Liver (tissue), 9 donors: ENCODE data around the gene FADS3. TPM values are rescaled to one million over a fixed set of nuclear protein-coding genes. Genes with fewer than 3 reads are reported as not detected.

Experiments used
- DNase-seq: peaks from one replicate; pipeline ENCODE4 v3.0.0-alpha.2; 2017; ENCODE audit warnings: low spot score
- H3K27ac ChIP-seq, 2 donors: one replicate each; pipeline ENCODE4 v1.7.0; 2013; ENCODE audit warnings: inconsistent platforms in 2 of 2, low read length in 2 of 2, control low read depth in 1 of 2, low read depth in 1 of 2, mild to moderate bottlenecking in 1 of 2
- H3K27me3 ChIP-seq, 4 donors: one replicate each; pipeline versions ENCODE4 v1.6.1 to v1.7.0; 2013; ENCODE audit warnings: low read length in 3 of 4, inconsistent platforms in 1 of 4, mild to moderate bottlenecking in 1 of 4, moderate library complexity in 1 of 4; ENCODE audit not compliant: control insufficient read depth in 4 of 4, insufficient read depth in 4 of 4
- H3K36me3 ChIP-seq, 4 donors: one replicate each; pipeline versions ENCODE4 v1.6.1 to v1.7.0; 2013; ENCODE audit warnings: low read length in 3 of 4, mild to moderate bottlenecking in 3 of 4, low read depth in 1 of 4, moderate library complexity in 1 of 4; ENCODE audit not compliant: control insufficient read depth in 4 of 4, insufficient read depth in 3 of 4
- H3K4me1 ChIP-seq, 4 donors: one replicate each; pipeline versions ENCODE4 v1.6.1 to v1.7.0; 2013; ENCODE audit warnings: low read length in 3 of 4, mild to moderate bottlenecking in 3 of 4, moderate library complexity in 1 of 4; ENCODE audit not compliant: control insufficient read depth in 4 of 4, insufficient read depth in 4 of 4
- H3K4me3 ChIP-seq, 3 donors: one replicate each; pipeline versions ENCODE4 v1.6.1 to v1.7.0; 2013; ENCODE audit warnings: low read length in 3 of 3, control low read depth in 1 of 3, low read depth in 1 of 3, mild to moderate bottlenecking in 1 of 3
- H3K9ac ChIP-seq, 2 donors: one replicate each; pipeline ENCODE4 v1.7.0; 2013; ENCODE audit warnings: low read length in 2 of 2, mild to moderate bottlenecking in 2 of 2, moderate library complexity in 2 of 2, control low read depth in 1 of 2, low read depth in 1 of 2
- H3K9me3 ChIP-seq, 4 donors: one replicate each; pipeline versions ENCODE4 v1.6.1 to v1.7.0; 2013; ENCODE audit warnings: low read length in 3 of 4; ENCODE audit not compliant: control insufficient read depth in 4 of 4
- ATF3 ChIP-seq: IDR thresholded peaks from 2 replicates; pipeline ENCODE4 v1.6.1; 2016; ENCODE audit warnings: antibody characterized with exemption
- CTCF ChIP-seq: fragments of 150-350 bp; IDR thresholded peaks from 2 replicates; pipeline ENCODE4 v1.5.1; 2017; ENCODE audit warnings: improper control_type of control experiment, low read depth, low read length; ENCODE audit not compliant: missing input control
- EGR1 ChIP-seq, 2 donors: IDR thresholded peaks; 2 replicates each; pipeline ENCODE4 v1.6.1; 2016 to 2018; ENCODE audit warnings: antibody characterized with exemption in 2 of 2, low read depth in 2 of 2
- FOXA1 ChIP-seq: IDR thresholded peaks from 2 replicates; pipeline ENCODE4 v1.6.1; 2016; ENCODE audit warnings: antibody characterized with exemption
- FOXA2 ChIP-seq: IDR thresholded peaks from 2 replicates; pipeline ENCODE4 v1.6.1; 2016; ENCODE audit warnings: antibody characterized with exemption
- GABPA ChIP-seq, 2 donors: IDR thresholded peaks in 1 of 2; conservative IDR thresholded peaks in 1 of 2; 2 replicates each; pipeline ENCODE4 v1.6.1; 2016; ENCODE audit warnings: antibody characterized with exemption in 2 of 2, mild to moderate bottlenecking in 1 of 2, moderate library complexity in 1 of 2
- HNF4A ChIP-seq, 2 donors: conservative IDR thresholded peaks; 2 replicates each; pipeline ENCODE4 v1.6.1; 2016; ENCODE audit warnings: antibody characterized with exemption in 2 of 2, mild to moderate bottlenecking in 2 of 2
- HNF4G ChIP-seq: IDR thresholded peaks from 2 replicates; pipeline ENCODE4 v1.6.1; 2016; ENCODE audit warnings: antibody characterized with exemption
- JUND ChIP-seq, 2 donors: IDR thresholded peaks; 2 replicates each; pipeline ENCODE4 v1.6.1; 2016; ENCODE audit warnings: antibody characterized with exemption in 2 of 2
- MAX ChIP-seq: IDR thresholded peaks from 2 replicates; pipeline ENCODE4 v1.6.1; 2016; ENCODE audit warnings: antibody characterized with exemption
- NR2F2 ChIP-seq: IDR thresholded peaks from 2 replicates; pipeline ENCODE4 v1.6.1; 2016; ENCODE audit warnings: antibody characterized with exemption
- RAD21 ChIP-seq, 2 donors: IDR thresholded peaks; 2 replicates each; pipeline ENCODE4 v1.6.1; 2016; ENCODE audit warnings: antibody characterized with exemption in 2 of 2, mild to moderate bottlenecking in 2 of 2
- REST ChIP-seq: IDR thresholded peaks from 2 replicates; pipeline ENCODE4 v1.6.1; 2016; ENCODE audit warnings: antibody characterized with exemption, mild to moderate bottlenecking
- RXRA ChIP-seq, 2 donors: IDR thresholded peaks; 2 replicates each; pipeline ENCODE4 v1.6.1; 2017 to 2018; ENCODE audit warnings: antibody characterized with exemption in 2 of 2, mild to moderate bottlenecking in 1 of 2
- SP1 ChIP-seq: IDR thresholded peaks from 2 replicates; pipeline ENCODE4 v1.6.1; 2018; ENCODE audit warnings: antibody characterized with exemption, mild to moderate bottlenecking
- TAF1 ChIP-seq: conservative IDR thresholded peaks from 2 replicates; pipeline ENCODE4 v1.6.1; 2016; ENCODE audit warnings: antibody characterized with exemption, mild to moderate bottlenecking
- YY1 ChIP-seq: IDR thresholded peaks from 2 replicates; pipeline ENCODE4 v1.6.1; 2016; ENCODE audit warnings: antibody characterized with exemption, mild to moderate bottlenecking
- ZBTB33 ChIP-seq: IDR thresholded peaks from 2 replicates; pipeline ENCODE4 v1.6.1; 2016; ENCODE audit warnings: antibody characterized with exemption
- WGBS: extraction: QIAGEN DNeasy Blood & Tissue Kit; methylation state at CpG from one replicate; pipeline ENCODE4 v1.1.7; 2013; 5-methylcytosine and 5-hydroxymethylcytosine counted together
- polyA plus RNA-seq, 2 donors: library from polyadenylated mRNA; stranded (reverse) in 1 of 2; unstranded in 1 of 2; fragments of 200-250 nt in 1 of 2; fragments of >200 nt in 1 of 2; fragmentation: Nextera tagmentation in 1 of 2; extraction: Ambion mirVana in 1 of 2; gene quantifications; one replicate each; pipeline versions ENCODE4 v1.2.1 to v1.2.3, GENCODE V29; 2013 to 2015
- total RNA-seq, 2 donors: library from RNA; depleted of rRNA; stranded (reverse); fragments of >200 nt; gene quantifications; one replicate each; pipeline ENCODE4 v1.2.3, GENCODE V29; 2014
- donor health status: healthy.
- donor health status: healthy.
- donor health status: healthy.
- donor health status: healthy.
- donor health status: healthy.

FADS3 gene
- total and polyA plus RNA-seq, 4 donors = 8.3 to 13.6 (median 10.3) TPM

GRCh38 chr11:61868571-61869428 lies 22.5 kb downstream of the FADS3 start (continued):
- TF ChIP-seq CTCF (no peak), RAD21 (IDR thresholded peaks at IDR 0.05) (no peak), EGR1 (IDR thresholded peaks at IDR 0.05; ENCODE audit: low read depth in 2 of 2) (no peak), FOXA2 (no peak), MAX (no peak), ATF3 (no peak), RXRA (IDR thresholded peaks at IDR 0.05) (no peak), HNF4G (no peak), YY1 (no peak)

- TF ChIP-seq YY1 (no peak), HNF4G (no peak), ZBTB33 (no peak), REST (no peak), CTCF (no peak), RXRA (IDR thresholded peaks at IDR 0.05) (no peak), JUND (IDR thresholded peaks at IDR 0.05) (no peak), FOXA1 (no peak), MAX (no peak), EGR1 (IDR thresholded peaks at IDR 0.05; ENCODE audit: low read depth in 2 of 2) (no peak), ATF3 (no peak), TAF1 (no peak), GABPA (IDR thresholded peaks at IDR 0.05 in 1 of 2, conservative IDR thresholded peaks at IDR 0.05 in 1 of 2) (no peak), FOXA2 (no peak), RAD21 (IDR thresholded peaks at IDR 0.05) (no peak), SP1 (no peak), HNF4A (conservative IDR thresholded peaks at IDR 0.05) (no peak), NR2F2 (no peak)
- H3K4me3 ChIP-seq = no peak overlapping the region
- H3K9me3 ChIP-seq = no peaks in the 10 kb centered on the region
- H3K27ac ChIP-seq = no peak overlapping the region
- H3K36me3 ChIP-seq = peaks cover 3 to 27% (median 6%) of the 10 kb centered on the region in 4 donors
- 98% methylated on average over 6 of the region's 6 CpGs for WGBS
- no peaks in the 10 kb centered on the region for H3K4me1 ChIP-seq
- DNase-seq = no peak
- H3K27me3 ChIP-seq = no peaks in the 10 kb centered on the region
- no peak overlapping the region for H3K9ac ChIP-seq
These were observed 24.4 kb downstream of the FADS3 start for GRCh38 chr11:61866958-61867343.
